Activated naive CD4-positive, alpha-beta T cell treated with anti-CD3 and anti-CD28 coated beads, Interleukin-2, amount 50 U/mL, for 72 hours (primary cell): ENCODE measurements around the gene CGB2. TPM values are rescaled to one million over a fixed set of nuclear protein-coding genes. Genes with fewer than 3 reads are reported as not detected.
"Not testable (repeated sequence)": the region's sequence is repeated elsewhere in the genome, so short reads cannot be mapped to it uniquely, and the experiment has no call there.

Experiments used
- ATAC-seq, 2 donors: fragments of 150-1000 bp; cut with Tn5 transposase; 2 replicates each; pipeline ENCODE4 v1.10.0; 2021; ENCODE audit warnings: mild to moderate bottlenecking in 2 of 2, moderate library complexity in 2 of 2
- DNase-seq, 2 donors: peaks; one replicate each; pipeline ENCODE4 v3.0.0; 2021 to 2022; ENCODE audit warnings: low spot score in 2 of 2
- H3K27ac Mint-ChIP-seq, 2 donors: one replicate each; pipeline ENCODE4 v1.8.0; 2022; ENCODE audit warnings: mild to moderate bottlenecking in 2 of 2, mixed read lengths in 2 of 2
- H3K36me3 Mint-ChIP-seq, 2 donors: one replicate each; pipeline ENCODE4 v1.8.0; 2022; ENCODE audit warnings: mixed read lengths in 2 of 2
- H3K9me3 Mint-ChIP-seq, 2 donors: one replicate each; pipeline ENCODE4 v1.8.0; 2022; ENCODE audit warnings: mixed read lengths in 2 of 2
- total RNA-seq, 2 donors: library from RNA; stranded (reverse); gene quantifications; one replicate each; pipeline ENCODE4 v1.2.3, GENCODE V29; 2022

The CGB2 gene
- not detected for total RNA-seq

DNA sequence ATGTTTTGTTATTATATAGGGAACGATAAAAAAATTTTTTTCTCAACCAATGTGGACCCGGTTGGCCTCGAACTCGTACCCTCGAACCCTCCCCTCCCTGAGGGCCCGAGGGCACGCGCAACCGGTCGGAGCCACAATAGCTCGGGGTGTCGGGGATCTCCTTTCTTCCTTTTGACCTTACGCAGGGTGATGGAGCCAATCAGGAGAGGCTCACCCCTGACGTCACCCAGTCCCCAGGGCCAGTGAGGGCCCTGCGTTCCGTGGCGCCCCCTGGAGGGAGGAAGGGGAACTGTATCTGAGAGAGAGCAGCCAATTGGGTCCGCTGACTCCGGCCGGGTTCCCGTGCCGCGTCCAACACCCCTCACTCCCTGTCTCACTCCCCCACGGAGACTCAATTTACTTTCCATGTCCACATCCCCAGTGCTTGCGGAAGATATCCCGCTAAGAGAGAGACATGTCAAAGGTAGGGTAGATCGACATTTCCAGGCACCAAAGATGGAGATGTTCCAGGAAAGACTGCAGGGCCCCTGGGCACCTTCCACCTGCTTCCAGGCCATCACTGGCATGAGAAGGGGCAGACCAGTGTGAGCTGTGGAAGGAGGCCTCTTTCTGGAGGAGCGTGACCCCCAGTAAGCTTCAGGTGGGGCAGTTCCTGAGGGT, at the start of gene CGB2:
TSS of gene CGB2 (plus strand) at position 249 of the 660 bp plus-strand sequence. CDS start at position 455, 206 bp downstream.
- not testable (repeated sequence) for H3K9me3 Mint-ChIP-seq, H3K36me3 Mint-ChIP-seq
- DNase-seq = peak; percentile 79 to 82
- ATAC-seq = peak; percentile 95 to 96
- peak within 1 kb of the TSS; percentile 77 to 97 for H3K27ac Mint-ChIP-seq

DNA sequence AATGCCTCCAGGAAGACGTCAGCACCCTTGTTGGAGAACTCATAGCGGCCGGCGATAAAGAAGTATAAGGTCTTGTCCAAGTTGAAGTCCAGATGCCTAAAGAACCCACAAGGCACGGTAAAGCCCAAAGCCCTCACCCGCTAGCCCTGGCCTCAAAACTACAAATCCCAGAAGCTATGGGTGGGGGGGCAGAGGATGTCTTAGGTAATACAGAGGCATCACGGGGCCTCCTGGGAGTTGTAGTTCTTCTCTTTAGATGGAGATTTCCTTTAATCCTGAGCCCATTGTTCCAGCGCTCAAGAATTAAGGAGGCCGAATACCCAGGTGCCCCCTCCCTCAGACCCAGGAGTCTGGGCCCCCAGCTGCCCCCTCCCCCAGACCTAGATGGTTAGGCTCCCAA, 49.4 kb upstream of the CGB2 start:
- H3K9me3 Mint-ChIP-seq = no peaks in the 10 kb centered on the region
- no peak overlapping the region for H3K27ac Mint-ChIP-seq
- peaks cover 6 to 21% of the 10 kb centered on the region in 2 donors for H3K36me3 Mint-ChIP-seq
- ATAC-seq (no peak), DNase-seq (no peak)

DNA sequence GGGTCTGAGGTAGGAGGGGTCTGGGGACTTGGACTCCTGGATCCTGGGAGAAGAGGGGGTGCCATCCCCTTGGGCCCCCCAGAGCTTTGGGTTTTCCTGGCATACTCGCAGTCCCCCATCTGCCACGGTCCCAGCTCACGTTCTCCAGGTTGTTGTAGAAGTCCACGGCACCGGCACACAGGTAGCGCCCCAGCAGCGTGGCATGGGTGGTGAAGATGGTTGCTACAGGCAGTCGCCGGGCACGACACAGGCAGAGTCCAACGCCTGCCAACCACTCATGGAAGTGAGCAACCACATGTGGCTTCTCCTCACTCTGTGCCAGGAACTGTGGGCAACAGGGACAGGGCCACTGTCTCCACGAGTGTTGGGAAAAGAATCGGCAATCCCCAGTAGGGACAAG, 46.0 kb upstream of the CGB2 start:
- Mint-ChIP-seq H3K36me3 (peaks cover 0 to 23% of the 10 kb centered on the region in 2 donors), H3K27ac (no peak overlapping the region), H3K9me3 (no peaks in the 10 kb centered on the region)
- no peak for ATAC-seq
- no peak for DNase-seq

DNA sequence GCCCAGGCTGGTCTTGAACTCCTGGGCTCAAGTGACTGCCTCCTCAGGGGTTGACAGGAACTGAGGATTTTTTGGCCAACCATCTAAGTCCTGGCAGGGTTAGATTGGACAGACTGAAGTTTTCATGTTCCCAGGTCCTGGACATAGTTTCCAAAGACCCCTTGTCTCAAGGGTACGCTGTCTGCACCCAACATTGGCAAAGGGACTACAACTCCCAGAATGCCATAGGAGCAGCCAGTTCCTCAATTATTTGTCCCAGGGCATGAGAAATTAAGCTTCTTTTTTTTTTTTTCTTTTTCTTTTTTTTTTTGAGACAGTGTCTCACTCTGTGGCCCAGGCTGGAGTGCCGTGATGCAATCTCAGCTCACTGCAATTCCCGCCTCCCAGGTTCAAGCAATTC, 45.5 kb upstream of the CGB2 start:
- H3K36me3 Mint-ChIP-seq = peaks cover 0 to 23% of the 10 kb centered on the region in 2 donors
- no peak for DNase-seq
- H3K9me3 Mint-ChIP-seq = no peaks in the 10 kb centered on the region
- no peak overlapping the region for H3K27ac Mint-ChIP-seq
- no peak for ATAC-seq

DNA sequence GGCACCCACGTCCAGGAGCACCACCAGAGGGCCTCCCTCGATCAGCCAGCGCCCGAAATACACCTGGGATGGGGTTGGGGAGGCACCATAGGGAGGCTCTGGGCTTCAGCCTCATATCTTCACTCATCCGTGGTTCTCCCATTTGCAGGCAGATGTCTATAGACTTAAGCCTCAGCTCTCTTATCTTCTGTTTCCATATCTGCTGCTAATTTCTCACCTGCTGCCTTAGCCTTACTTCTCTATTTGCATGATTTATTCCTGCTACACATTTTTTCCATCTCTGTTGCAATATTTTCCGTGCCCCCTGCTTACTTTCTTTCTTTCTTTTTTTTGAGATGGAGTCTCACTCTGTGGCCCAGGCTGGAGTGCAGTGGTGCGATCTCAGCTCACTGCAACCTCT, 44.4 kb upstream of the CGB2 start:
- peak; percentile 19 to 30 for ATAC-seq
- Mint-ChIP-seq H3K36me3 (peaks cover 0 to 21% of the 10 kb centered on the region in 2 donors), H3K9me3 (no peaks in the 10 kb centered on the region), H3K27ac (peak overlapping the region in 1 of 2 donors; percentile 16)
- no peak for DNase-seq

DNA sequence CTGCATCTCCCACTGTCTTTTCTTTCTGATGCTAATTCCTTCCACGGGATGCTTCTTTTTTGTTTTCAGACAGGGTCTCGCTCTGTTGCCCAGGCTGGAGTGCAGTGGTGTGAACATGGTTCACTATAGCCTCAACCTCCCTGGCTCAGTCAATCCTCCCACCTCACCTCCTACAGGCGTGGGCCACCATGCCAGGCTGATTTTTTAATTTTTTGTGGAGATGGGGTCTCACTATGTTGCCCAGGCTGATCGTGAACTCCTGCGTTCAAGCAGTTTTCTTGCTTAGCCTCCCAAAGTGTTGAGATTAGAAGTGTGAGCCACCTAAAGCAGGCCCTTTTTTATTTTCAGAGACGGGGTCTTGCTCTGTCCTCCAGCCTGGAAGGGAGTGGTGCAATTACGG, 43.4 kb upstream of the CGB2 start:
- Mint-ChIP-seq H3K36me3 (peaks cover 0 to 28% of the 10 kb centered on the region in 2 donors), H3K27ac (peak overlapping the region; percentile 1 to 16), H3K9me3 (no peaks in the 10 kb centered on the region)
- ATAC-seq (no peak), DNase-seq (no peak)

DNA sequence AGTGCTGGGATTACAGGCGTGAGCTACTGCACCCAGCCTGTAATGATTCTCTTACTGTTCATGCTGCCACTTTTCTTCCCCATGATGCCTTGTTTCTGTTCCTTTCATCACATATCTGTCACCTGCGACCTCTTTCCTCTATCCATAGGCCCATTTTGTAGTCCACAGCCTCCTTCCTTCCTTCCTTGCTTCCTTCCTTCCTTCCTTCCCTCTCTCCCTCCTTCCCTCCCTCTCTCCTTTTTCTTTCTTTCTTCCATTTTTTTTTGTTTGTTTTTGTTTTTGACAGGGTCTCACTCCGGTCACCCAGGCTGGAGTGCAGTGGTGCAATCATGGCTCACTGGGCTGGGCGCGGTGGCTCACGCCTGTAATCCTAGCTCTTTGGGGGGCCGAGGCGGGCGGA, 42.8 kb upstream of the CGB2 start:
- no peak overlapping the region for H3K27ac Mint-ChIP-seq
- no peak for DNase-seq
- no peaks in the 10 kb centered on the region for H3K9me3 Mint-ChIP-seq
- peaks cover 5 to 32% of the 10 kb centered on the region in 2 donors for H3K36me3 Mint-ChIP-seq
- ATAC-seq = no peak

DNA sequence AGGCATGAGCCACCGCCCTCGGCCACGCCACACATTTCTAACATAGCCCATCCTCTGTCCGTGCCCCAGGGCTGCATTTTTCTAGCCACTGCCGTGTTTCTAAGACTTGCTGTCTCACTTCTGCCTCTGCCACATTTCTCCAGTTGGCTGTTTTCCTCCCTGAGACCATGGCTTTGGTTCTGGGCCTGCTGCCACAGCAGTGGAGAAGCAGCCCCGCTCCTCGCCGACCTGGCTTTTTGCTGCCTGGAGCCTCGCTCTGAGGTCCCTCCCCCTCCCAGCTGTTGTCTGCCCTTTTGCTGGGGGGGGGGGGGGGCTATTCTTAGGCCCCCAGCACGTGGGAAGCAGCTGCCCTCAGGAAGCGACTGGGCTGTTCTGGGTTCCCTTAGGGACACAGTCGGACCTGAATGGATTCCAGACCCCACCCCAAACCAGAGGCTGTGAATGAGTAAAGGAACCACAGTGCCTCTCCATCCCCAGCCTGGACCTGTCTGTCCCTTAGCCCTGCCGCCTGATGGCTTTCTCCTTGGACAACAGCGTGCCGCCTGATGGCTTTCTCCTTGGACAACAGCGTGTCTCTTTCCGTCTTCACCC, 41.9 kb upstream of the CGB2 start:
- ATAC-seq = no peak

DNA sequence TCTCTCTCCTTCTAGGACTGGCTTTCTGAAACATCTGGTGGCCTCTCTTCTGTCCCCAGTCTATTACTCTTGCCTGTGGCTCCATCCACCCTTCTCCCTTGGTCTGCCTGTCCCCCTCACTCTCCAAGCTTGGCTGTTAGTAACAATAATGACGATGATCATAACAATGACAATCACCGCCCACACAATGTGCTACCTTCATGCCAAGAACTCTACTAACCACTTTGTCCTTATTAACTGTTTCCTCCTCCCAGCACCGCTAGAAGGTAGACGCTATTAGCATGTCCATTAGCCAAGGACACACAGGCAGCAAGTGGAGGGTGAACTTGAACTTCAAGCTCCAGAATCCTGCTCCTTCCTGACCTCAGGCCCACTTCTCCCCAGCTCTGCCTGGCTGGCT, 41.3 kb upstream of the CGB2 start:
- Mint-ChIP-seq H3K36me3 (peaks cover 19 to 38% of the 10 kb centered on the region in 2 donors), H3K9me3 (no peaks in the 10 kb centered on the region), H3K27ac (peak overlapping the region; percentile 20 to 90)
- DNase-seq = no peak
- no peak for ATAC-seq

More for the DNA sequence above, 41.9 kb upstream of the CGB2 start:
- Mint-ChIP-seq H3K36me3 (peaks cover 13 to 38% of the 10 kb centered on the region in 2 donors), H3K9me3 (no peaks in the 10 kb centered on the region), H3K27ac (peak overlapping the region; percentile 20 to 90)
- DNase-seq = no peak

DNA sequence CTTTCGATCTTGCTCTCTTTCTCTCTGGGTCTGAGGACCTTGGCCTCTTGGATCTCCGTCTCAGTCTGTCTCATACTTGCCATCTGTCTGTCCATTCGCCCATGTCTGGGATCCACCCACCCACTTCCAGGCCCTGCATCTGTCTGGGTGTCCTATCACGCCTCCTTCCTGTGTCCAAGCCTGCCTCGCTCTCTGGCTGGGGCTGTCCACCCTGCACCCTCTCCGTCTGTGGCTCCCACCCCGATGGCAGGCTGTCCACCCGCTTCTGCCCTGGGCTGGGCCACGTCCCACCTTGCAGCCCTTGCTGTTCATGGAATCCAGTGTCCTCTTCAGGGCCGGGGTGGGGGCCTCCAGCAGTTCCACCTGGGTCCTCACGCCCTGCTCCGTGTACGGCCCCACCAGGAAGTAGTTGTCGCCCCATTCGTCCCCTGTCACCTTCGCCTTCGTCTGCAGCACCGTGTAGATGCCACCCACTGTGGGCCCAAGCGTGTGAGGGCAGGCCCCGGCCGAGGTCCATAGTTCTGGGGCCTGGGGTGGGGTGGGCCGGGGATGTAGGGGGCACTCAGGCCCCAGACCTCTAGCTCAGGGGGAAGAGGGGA, 40.6 kb upstream of the CGB2 start:
- H3K36me3 Mint-ChIP-seq = peaks cover 20 to 38% of the 10 kb centered on the region in 2 donors
- H3K27ac Mint-ChIP-seq = peak overlapping the region in 1 of 2 donors; percentile 80

DNA sequence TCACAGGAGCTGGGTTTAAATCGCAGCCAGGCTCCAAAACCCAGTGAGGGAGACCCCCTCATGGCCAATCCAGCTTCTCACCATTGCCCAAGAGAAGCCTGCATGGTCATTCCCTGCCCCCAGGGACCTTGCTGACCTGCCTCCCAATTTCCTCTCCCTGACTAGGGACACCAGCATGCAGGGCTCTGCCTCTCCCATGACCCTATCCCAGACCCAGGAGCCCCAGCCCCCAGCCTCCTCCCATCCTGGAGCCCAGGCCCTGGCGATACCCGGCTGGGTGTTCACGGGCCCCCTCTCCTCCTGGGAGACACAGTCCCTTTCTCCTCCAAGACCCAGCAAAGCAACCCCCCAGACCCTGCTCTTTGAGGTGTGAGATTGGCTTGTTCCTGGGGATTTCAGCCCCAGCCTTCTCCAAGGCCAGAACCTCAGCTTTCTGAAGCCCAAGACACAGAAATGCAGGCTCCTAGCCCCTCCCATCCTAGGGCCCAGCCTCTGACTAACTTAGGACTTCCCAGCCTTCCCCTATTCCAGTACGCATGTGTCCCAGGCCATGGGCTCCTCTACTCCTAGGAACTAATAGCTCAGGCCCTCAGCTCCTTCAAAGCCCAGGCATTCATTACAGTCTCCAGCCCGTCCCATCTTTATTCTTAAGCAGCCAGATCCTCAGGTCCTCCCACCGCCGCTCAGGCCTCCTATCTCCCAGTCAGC, 39.7 kb upstream of the CGB2 start:
- no peak for ATAC-seq
- Mint-ChIP-seq H3K27ac (peak overlapping the region; percentile 84 to 96), H3K9me3 (no peaks in the 10 kb centered on the region), H3K36me3 (peaks cover 20 to 38% of the 10 kb centered on the region in 2 donors)
- DNase-seq = no peak

More for the DNA sequence above, 40.6 kb upstream of the CGB2 start:
- no peak for DNase-seq
- no peaks in the 10 kb centered on the region for H3K9me3 Mint-ChIP-seq
- ATAC-seq = no peak

DNA sequence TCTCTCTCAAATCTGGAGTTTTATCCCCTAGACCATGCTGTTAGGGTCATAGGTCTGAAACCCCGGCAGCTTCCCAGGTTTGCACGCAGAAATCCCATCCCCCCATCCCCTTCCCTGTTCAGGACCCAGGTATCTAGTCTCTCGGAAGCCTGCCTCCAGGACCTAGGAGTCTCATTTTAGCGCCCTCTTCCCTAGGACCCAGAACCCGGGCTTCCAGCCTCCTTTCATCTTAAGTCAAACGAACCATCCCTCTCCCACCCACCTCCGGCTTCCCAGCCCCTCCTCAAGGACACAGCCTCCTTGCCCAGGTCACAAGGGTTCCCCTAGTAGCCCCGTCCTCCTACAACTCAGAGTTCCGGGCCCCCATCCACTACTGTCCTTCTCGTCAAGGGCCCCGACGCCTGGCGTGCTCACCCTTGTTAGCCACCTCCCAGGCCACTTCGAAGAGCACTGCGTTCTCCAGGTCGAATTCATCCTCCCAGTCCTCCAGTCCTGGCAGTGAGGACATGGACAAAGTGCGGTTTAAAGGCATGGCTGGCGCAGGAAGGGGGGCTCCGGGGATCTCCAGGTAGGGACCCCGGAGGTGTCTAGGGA, 39.0 kb upstream of the CGB2 start:
- no peak for ATAC-seq
- H3K36me3 Mint-ChIP-seq = peaks cover 20 to 32% of the 10 kb centered on the region in 2 donors
- H3K27ac Mint-ChIP-seq = peak overlapping the region; percentile 84 to 96
- DNase-seq = peak in 1 of 2 donors; percentile 22
- no peaks in the 10 kb centered on the region for H3K9me3 Mint-ChIP-seq

DNA sequence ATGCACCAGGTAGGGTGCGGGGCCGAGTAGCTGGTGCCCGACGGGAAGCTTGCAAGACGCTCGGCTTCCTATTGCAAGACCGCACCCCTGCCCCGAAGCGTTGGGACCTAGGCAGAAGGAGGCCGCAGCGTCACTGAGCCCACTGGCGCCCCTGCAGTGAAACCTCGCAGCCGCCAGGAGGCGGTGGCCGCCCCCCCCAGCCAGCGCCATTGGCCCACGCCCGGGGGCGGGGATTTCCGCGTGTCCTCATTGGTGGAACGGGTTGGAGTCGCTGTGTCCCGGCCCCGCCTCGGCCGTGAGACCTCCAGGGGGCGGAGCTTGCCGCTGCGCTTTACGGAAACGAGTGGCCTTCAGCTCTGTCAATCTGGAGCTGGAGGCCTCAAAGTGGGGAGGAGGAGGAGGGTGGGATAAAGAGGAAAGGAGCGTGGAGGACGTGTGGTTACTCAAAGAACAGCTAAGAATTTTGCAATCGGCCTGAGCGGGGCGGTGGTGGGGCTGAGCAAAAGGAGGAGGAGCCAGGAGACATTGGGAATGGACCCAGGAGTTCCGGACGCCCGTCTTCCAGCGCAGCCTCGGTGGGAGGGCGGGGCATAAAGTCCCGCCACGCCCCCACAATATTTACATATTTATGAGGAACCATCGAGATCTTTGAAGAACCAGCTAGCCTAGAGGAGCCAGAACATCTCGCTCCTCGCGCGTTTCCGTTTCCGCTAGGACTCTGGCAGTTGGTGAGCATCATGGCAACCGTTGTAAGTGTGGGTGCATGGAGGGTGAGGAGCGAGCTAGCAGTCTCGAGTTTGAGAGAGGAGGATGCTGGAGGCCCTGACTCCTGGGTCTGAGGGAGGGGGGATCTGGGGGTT, 38.3 kb upstream of the CGB2 start, which contains the start of the genes GYS1 and RUVBL2:
TSS of gene GYS1 (minus strand) at position 135 of the 860 bp plus-strand sequence. CDS start 197 bp downstream, outside the sequence.
TSS of gene RUVBL2 (plus strand) at position 713 of the 860 bp plus-strand sequence. CDS start at position 738, 25 bp downstream.
- DNase-seq (peak; percentile 99), ATAC-seq (peak; percentile 92 to 94)
- Mint-ChIP-seq H3K9me3 (no peaks in the 10 kb centered on the region), H3K36me3 (peaks cover 20 to 27% of the 10 kb centered on the region in 2 donors), H3K27ac (peak within 1 kb of the TSS; percentile 96 to 97)

DNA sequence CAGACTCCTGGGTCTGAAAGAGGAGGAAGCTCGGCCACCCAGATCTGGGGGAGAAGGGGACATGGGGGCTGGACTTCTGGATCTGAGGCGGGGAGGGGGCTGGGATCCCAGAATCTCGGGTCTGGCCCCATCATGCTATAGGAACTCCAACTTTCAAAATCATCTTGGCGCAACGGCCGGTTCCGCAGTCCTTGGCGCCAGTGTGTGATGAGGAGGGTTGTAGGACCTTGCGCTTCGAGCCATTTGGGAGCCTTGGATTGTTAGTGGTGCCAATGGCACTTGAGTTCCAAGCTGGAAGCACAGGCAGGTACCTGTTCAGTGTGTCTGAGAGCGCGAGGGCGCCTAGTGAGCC, 37.7 kb upstream of the CGB2 start:
- Mint-ChIP-seq H3K27ac (peak overlapping the region; percentile 96 to 97), H3K36me3 (peaks cover 20 to 27% of the 10 kb centered on the region in 2 donors), H3K9me3 (no peaks in the 10 kb centered on the region)
- DNase-seq = no peak
- ATAC-seq = no peak

DNA sequence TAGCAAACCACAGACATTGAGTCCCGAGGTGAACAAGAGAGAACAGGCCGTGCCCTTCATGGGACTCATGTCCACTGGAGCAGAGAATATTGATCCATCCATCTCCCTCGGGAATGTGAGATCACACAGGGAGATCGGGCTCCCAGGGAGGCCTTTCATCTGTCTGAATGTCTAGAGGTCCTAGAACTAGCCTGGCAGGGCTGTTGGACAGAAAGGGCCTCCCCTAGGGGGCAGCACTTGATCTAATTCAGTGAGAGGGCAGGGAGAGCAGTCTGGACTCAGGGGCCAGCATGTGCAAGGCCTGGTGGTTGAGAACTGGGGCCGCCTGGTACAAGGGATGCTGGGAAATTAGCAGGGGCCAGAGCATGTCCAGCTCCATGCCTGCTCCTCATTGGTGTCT, 33.7 kb upstream of the CGB2 start:
- Mint-ChIP-seq H3K9me3 (no peaks in the 10 kb centered on the region), H3K36me3 (peaks cover 11 to 20% of the 10 kb centered on the region in 2 donors), H3K27ac (no peak overlapping the region)
- no peak for ATAC-seq
- peak in 1 of 2 donors; percentile 73 for DNase-seq
